GM12801 (cell line): ENCODE data around the gene NTF3.

Source experiments
- TF ChIP-seq, protein P1 (sequence below): IDR thresholded peaks from one replicate; pipeline ENCODE4 v1.5.1; 2011; ENCODE audit warnings: control low read depth; ENCODE audit not compliant: insufficient read length; ENCODE audit errors: extremely low read depth

Gene NTF3

GRCh38 chr12:5432011-5432400, at the start of gene NTF3:
NTF3 (plus strand) TSS chr12:5432108; CDS start chr12:5432325, 217 bp downstream.
- TF ChIP-seq, protein P1, sequence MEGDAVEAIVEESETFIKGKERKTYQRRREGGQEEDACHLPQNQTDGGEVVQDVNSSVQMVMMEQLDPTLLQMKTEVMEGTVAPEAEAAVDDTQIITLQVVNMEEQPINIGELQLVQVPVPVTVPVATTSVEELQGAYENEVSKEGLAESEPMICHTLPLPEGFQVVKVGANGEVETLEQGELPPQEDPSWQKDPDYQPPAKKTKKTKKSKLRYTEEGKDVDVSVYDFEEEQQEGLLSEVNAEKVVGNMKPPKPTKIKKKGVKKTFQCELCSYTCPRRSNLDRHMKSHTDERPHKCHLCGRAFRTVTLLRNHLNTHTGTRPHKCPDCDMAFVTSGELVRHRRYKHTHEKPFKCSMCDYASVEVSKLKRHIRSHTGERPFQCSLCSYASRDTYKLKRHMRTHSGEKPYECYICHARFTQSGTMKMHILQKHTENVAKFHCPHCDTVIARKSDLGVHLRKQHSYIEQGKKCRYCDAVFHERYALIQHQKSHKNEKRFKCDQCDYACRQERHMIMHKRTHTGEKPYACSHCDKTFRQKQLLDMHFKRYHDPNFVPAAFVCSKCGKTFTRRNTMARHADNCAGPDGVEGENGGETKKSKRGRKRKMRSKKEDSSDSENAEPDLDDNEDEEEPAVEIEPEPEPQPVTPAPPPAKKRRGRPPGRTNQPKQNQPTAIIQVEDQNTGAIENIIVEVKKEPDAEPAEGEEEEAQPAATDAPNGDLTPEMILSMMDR: no peak

GRCh38 chr12:5384015-5384414, 47.9 kb upstream of the NTF3 start:
- TF ChIP-seq, protein P1: no peak

- TF ChIP-seq, protein P1: no peak
Measured at GRCh38 chr12:5388581-5389535, 43.0 kb upstream of the NTF3 start.

DNA sequence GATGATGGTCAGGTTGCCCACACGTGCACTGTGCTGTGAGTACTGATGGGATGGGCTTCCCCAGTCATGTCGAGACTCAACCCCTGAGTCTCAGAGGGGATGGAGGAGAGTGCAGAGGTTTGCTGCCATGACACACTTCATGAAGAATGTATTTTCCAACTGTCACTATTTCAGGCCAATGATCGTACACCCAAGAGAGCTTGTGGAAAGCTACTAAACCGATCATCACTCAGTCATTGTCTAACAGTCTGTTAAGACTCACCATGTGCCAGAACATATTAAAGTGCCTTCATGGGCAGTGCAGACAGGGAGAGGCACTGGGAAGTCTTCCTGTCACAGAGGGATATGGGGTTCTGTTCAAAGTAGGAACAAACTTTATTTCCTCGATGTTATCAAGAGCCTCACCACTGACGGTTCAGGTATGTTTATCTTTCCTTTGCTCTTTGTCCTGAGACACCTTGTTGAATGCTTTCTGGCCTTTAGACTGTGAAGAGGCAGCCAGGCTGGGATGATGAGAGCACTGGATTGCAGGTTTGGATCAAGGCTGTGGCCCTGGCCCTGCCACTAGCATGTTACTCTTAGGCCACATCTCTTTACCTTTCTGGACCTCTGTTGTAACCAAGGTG, 41.6 kb upstream of the NTF3 start:
- TF ChIP-seq, protein P1: no peak

DNA sequence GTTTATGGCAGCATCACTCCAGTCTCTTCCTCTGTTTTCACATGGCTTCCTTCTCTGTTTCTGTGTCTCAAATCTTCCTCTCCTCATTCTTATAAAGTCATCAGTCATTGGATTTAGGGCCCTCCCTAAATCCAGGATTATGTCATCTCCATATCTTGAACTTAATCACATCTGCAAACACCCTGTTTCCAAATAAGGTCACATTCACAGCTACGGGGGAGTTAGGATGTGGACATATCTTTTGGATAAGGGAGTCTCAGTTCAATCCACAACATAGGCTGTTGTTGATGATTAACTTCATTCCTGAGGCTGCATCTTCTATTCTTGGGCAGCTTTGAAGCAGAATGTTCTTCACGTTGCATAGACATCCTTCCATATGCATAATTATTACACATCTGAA, 40.3 kb upstream of the NTF3 start:
- TF ChIP-seq, protein P1: no peak

DNA sequence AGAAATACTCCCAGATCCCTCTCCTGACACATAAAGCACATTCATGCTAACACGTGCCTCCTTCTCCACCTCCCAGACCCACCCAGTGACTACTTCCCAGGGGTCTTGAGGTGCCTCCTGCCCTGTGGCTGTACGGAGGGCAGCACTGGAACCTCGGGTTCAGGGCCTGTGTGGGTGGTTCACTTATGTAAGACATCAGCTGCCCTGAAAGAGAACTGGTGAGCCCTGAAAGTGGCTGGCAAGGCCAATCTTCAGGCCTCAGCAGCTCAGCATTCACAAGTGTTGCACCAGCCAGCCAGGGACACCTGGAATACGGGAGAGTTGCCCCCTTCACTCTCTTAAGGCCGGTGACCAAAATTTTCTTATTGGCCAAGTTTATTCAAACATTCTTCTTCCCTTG, 38.9 kb upstream of the NTF3 start:
- TF ChIP-seq, protein P1: no peak

GRCh38 chr12:5395443-5396271, 36.3 kb upstream of the NTF3 start:
- TF ChIP-seq, protein P1: no peak
